ENCODE results near the gene SUN5.

SUN5 gene

GRCh38 chr20:33012327-33013189, 8.3 kb upstream of the SUN5 start:
- DNase-seq, result no peak

- DNase-seq, result no peak
Measured at GRCh38 chr20:33010674-33011449, 6.6 kb upstream of the SUN5 start.

- DNase-seq, result no peak
Measured at GRCh38 chr20:33010133-33010504, 5.9 kb upstream of the SUN5 start.

DNA sequence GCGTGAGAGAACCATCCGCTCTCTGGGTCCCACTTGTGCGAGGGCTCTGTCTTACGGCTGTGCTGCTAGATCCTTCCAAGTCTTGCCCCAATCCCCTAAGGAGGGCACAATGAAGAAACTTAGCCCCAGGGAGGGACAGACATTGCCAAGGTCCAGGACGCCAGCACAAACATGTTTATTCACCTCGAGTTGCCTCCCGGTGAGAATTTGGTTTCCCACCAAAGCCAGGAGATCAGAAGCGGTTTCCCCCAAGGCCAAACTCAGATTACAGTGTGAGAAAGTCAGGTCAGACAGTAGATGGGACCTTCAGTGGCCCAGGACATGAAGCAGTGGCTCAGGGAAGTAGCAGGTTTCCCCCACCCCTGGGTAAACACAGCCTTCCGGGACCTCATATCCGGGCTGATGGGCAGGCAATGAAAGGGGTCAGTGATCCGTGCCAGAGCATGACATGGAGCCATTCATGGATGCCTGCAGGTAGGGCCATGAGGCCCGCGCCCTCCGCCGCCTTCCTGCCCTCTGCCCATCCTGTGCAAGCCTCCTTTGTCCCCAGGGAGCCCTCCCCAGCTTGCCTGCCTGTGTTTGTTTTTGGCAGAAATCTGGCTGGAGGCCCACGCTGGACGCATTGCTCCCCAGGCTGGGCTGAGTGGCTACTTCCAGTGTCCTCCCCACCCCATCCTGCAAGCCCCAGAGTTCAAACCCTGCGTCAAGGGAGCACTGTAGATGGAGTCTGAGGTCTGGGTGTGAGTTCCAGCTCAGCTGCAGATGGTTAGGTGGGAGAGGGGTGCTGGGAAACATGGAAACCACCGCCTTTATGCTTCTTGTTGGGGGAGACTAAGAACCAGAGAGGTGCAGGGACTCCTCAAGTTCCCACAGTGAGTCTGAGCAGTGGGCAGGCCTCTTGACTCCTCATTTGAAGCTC, 5.2 kb upstream of the SUN5 start:
- DNase-seq, result peak; percentile 80

DNA sequence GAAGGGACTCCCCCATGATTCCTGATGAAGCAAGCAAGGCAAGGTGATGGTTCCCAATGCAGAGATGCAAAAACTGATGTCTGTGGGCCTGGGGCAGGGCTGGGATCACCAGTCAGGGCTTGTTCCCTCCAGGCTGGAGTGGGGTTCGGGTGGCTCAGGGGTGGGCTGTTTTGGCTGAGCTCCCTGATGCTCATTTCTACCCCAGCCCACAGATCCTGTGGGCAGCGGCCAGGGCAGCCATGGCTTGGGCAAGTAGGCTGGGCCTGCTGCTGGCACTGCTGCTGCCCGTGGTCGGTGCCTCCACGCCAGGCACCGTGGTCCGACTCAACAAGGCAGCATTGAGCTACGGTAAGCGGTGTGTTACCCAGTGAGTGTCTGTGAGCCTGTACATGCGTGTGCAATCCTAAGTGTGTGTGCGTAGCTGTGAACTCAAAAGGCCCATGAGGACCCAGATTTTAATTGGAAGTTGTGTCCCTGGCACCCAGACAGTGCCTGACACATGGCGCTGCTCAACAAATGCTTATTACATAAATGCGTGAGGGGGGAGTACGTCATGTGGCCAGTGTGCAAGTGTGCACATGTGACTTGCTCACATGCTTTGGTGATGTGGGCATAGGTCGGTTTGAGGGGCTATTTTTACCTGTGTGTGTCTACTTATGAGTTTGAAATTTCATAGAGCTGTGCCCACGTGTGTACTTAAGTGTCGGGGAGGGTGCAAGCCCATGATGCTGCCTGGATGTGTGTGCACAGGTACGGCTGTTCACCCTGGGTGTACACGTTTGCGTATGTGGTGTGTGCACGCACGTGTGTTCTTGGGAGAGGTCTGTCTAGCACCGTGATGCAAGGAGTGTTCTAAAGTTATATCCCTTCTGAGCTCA, 4.3 kb upstream of the SUN5 start:
- no peak for DNase-seq

DNA sequence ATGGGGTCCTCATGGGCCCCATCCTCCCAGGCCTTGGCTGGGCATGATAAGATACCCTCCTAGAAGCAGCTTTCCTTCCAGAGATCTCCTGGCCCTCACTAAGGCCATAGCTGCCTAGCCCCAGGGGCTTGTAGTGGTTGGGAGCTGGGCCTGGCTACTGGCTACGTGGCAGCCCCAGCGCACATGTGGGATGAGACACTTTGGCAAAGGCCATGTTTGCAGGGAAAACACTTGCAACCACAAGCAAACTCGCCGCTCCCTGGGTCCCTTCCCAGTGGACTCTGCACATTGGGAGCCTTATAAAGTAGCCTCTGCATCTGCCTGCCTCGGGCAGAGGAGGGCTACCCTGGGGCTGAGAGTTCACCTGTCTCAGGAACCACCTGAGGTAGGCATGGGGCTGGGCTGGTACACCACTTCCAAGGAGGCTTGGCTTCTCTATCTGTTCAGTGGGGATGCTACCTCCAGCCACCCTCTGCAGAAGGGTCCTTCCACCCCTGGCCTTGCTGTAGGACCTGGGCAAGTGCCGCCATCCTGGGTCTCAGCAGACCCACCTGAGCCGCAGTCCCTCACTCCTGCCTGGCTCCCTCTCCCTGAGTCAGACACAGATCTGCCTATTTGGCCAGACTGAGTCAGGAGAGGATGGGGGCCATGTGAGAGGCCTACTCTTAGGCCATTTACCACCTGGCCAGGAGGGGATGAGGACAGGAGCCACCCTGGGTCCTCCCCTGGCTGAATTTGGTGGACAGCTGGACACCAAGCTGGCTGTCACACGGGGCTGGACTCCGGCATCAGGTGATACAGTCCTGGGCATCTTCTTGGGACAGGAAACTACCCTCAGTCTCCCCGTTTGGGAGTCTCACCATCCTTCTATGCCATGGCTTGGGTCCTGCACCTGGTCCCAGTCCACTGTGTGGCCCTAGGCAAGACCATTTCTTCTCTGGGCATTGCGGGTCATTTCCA, 3.4 kb upstream of the SUN5 start, which contains the start of gene BPIFB2:
Gene BPIFB2, plus strand, starts transcription at position 329 of the 960 bp plus-strand sequence. CDS start 871 bp downstream, outside the sequence.
- no peak for DNase-seq

GRCh38 chr20:33006776-33007375, 2.6 kb upstream of the SUN5 start:
- no peak for DNase-seq

DNA sequence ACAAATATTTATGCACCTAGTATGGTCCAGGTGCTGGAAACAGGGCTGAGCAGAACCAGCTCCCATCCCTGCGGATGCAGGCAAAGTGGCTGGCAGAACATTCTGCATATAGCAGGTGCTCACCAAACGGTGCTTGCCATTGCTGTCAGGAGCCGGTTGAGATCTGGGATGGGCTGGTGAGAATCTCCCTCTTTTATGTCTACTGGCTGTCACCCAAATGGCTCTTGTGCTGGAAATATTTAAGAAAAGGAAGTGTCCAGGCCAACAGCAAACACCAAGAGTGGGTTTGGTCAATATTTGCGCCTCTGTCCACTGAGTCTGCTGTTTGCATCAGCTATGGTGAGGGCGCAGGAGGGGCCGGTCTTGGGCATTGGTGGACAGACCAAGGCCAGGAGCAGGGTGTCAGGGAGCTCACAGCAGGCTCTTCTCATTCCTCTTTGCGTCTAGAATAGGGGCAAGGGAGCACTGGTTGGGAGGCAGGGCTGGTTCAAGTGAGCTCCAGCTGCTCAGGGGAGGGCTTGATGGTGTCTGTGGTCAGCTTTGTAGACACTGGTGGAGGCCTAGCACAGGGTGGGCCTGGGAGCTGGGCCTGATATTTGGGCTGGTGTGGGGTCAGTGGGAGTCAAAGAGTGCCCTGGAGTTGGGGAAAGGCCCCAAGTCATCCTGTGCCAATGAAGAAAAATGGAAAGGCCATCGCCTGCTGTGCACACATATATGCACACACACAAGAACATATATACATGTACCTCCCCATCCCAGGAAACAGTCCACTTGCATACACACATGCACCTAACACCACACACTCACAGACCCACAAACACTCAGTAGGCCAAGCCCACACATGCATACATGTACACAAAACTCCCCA, 1.9 kb upstream of the SUN5 start:
- DNase-seq, result no peak

GRCh38 chr20:33005132-33005566, 916 bp upstream of the SUN5 start:
- no peak for DNase-seq

DNA sequence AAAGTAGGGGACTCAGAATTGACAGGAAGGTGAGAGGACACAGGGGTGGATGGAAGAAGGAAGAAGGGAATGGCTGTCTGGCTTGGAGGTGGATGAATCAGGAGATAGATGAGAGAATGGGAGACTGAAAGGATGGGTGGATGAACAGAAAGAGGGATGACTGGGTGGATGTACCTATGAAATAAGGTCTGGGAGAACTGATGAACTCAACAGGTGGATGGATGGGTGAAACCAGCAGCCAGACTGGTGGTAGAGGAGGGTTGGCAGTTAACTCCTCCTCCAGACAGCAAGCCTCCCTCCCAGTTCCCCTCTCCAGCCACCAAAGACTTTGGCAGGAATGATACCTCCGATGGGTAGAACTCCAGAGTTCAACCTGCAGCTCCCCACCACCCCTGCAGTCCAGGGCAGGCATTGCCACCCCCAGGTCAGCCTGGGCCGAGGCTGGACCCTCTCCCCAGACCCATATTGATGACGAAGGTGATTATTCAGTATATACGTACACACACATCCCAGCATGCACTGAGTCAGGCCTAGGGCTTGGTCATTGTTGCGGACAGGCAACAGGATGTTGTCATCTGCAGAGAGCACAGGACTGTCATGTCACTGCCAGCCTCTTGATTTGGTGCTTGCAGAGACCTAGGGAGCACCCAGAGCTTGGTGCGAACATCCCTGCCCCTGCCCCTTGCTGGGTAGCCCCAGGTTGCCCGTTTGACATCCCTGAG, 2.0 kb downstream of the SUN5 start:
- DNase-seq, result no peak

DNA sequence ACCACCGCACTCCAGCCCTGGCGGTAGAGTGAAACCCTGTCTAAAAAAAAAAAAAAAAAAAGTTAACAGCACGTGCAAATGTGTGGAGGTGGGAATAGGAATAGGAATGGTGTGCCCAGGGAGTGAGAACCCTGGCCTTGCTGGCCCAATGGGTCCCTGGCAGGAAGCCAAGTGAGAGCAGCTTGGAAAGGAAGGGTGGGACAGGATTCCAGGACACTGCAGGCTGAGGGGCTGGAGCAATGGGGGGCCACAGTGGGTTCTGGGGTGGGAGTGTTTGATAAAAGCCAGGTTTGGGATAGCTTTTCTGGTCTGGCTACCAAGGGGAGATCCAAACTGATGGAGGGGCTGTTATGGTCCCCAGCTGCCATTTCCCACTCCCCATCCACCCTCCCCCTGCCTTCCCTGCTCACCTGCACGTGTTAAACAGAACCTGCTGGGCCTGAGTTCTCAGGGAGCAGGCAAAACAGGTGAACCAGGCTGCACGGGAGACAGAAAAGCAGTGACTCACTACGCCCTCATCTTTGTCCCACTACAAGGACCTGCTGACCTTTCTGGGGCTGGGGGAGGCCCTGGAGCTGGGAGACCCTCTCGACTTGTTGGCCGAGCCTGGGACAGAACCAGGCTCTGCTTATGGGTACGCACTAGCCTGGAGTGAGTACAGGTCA, 3.3 kb downstream of the SUN5 start:
- no peak for DNase-seq

DNA sequence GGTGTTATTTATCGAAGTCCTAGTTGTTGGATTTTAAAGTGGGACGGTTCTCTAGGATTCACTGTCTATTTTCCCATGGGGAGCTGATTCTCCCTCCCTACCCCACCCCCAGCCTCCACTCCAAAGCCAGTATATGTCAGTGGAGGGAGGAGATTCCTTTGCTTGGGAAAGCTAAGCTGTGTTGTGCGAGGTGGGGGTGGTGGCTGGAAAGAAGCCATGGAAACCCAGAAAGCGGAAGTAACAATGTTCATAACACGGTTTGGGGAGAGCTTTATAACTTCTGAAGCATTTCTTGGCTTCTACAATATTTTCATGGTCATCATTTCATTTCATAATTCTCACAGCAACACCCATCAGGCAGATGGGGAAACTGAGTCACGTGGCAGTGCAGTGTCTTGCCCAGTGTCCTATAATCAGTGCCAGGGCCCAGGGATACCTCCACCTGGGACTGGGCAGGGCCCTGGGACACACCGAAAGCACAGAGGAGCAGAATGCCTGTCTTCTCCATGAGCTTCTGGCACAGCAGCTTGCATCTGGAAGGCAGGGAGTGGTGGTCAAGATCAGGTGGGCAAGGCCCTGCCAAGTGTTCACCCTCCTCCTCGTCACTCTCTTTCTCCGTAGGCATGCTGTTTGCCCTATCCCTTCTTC, 4.5 kb downstream of the SUN5 start:
- no peak for DNase-seq

GRCh38 chr20:32997431-32997830, 6.8 kb downstream of the SUN5 start:
- no peak for DNase-seq

DNA sequence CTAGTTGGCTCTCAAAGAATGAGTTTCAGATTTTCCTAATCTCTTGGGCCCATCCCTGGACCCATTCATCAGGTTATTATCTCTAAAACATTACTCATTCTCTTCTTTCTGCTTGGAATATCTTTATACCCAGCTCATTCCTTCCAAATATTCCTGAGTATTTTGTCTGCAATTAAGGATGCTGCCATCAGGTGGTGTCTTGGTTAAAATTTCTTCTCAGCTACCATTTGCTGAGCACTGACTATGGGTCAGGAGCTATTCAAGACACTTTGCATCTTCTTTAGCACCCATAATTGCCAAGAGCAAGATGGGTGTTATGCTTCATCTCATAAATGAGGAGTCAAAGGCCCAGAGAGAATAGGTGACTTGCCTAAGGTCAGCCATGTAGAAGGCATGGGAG, 8.4 kb downstream of the SUN5 start:
- no peak for DNase-seq

GRCh38 chr20:32993496-32994050, 10.7 kb downstream of the SUN5 start:
- DNase-seq, result no peak

DNA sequence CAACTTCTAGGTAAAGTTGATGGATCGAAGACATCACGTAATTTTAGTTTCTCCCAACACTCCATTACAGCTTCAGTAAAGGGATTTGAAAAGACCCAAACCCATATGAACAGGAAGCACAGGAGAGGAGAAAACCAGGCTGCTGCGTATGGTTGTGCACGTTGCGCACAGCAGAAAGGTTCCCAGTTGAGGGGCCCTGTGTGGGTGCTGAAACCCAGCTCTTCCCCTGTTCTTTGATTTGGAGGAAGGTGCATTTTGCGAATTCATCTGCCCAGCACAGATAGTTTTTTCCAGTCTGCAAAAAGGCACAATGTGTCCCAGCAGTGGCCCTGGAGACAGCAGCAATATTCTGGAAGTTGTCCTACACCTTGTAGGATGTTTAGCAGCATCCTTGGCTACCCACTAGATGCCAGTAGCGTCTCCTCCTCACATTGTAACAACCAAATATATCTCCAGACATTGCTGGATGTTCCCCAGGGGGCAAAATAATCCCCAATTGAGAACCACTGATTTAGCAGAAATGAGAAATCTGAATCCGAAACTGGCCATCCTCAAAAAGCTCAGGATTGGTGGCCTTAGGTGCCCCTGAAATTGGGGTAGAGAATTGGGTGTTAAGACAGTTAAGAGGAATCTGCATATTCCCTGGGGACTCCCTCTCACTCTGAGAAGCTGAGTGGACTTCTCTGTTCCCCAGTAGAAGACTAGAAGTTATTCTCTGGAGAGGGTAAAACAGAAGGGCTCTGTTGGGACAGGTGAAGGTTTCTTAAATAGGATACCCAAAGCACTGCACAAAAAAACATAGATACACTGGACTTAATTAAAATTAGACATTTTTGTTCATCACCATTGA, 12.2 kb downstream of the SUN5 start:
- no peak for DNase-seq

All from DMS153 (cell line).